ENCODE data around the gene COL6A2. TPM values are rescaled to one million over a fixed set of nuclear protein-coding genes. Genes with fewer than 3 reads are reported as not detected.

COL6A2 gene
- total RNA-seq, 1 experiment from 2014 or later, result 129 TPM

DNA sequence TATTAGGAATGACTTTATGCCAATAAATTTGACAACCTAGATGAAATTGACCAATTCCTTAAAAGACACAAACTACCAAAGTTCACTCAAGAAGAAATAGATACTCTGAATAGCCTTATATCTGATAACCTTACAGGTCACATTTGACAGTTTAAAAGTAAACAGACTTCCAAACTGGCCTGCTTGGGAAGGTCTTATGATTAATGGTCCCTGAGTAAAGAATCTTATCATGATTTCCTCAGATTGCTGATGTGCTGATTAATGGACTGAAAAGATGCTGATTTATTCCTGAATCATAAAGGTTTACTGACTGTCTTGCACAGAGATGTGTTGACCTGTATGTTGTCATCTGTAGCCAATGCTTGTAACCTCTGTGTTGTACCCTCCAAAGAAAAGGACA lies 67.2 kb downstream of the COL6A2 start:
- Mint-ChIP-seq H3K4me3 (no peak overlapping the region), H3K4me1 (no peaks in the 10 kb centered on the region), H3K27me3 (ENCODE audit: low read depth) (no peaks in the 10 kb centered on the region), H3K36me3 (ENCODE audit: insufficient read depth in 1 of 3, low read depth in 3 of 3) (peaks cover 28 to 39% (median 30%) of the 10 kb centered on the region in 3 experiments), H3K27ac (no peak overlapping the region), H3K9me3 (peaks cover 14 to 30% of the 10 kb centered on the region in 2 experiments)
- no peak for DNase-seq
- Histone ChIP-seq H3K23me2 (ENCODE audit: insufficient read length, low read depth, low read length, poor library complexity, severe bottlenecking) (no peaks in the 10 kb centered on the region), H3K27me3 (ENCODE audit: insufficient read depth, low read length) (no peaks in the 10 kb centered on the region), H2BK20ac (ENCODE audit: low read depth, low read length, poor library complexity, severe bottlenecking) (no peak overlapping the region), H3K9ac (ENCODE audit: extremely low read depth, insufficient read length, low read length) (no peak overlapping the region), H2AK5ac (ENCODE audit: insufficient read length, low read length) (no peak overlapping the region), H3K14ac (ENCODE audit: insufficient read depth, low read length) (no peak overlapping the region), H3T11ph (ENCODE audit: low read length) (no peak overlapping the region), H2BK5ac (ENCODE audit: insufficient read length, low read length) (no peak overlapping the region), H3K56ac (ENCODE audit: insufficient read length, low read depth, low read length) (no peak overlapping the region), H3K4ac (ENCODE audit: low read depth, low read length) (no peak overlapping the region), H2BK15ac (ENCODE audit: low read depth, low read length) (no peak overlapping the region), H4K91ac (ENCODE audit: insufficient read length, low read depth, low read length) (no peak overlapping the region), H3K79me1 (ENCODE audit: insufficient read depth, low read depth, low read length, poor library complexity, severe bottlenecking) (no peaks in the 10 kb centered on the region), H3K18ac (ENCODE audit: insufficient read length, low read depth, low read length) (no peak overlapping the region), H3K23ac (ENCODE audit: insufficient read length, low read depth, low read length) (no peak overlapping the region), H3K27ac (ENCODE audit: insufficient read length, low read depth, low read length) (no peak overlapping the region), H4K5ac (ENCODE audit: insufficient read length, low read depth, low read length) (no peak overlapping the region), H2BK12ac (ENCODE audit: insufficient read length, low read depth, low read length) (no peak overlapping the region), H3K4me2 (ENCODE audit: insufficient read depth, insufficient read length, low read length) (no peak overlapping the region), H3K9me3 (ENCODE audit: control insufficient read depth, low read depth, low read length) (no peaks in the 10 kb centered on the region), H3K4me1 (ENCODE audit: insufficient read depth, low read length) (no peaks in the 10 kb centered on the region), H4K20me1 (ENCODE audit: control insufficient read depth, insufficient read depth, insufficient read length) (no peaks in the 10 kb centered on the region), H3K79me2 (ENCODE audit: insufficient read depth, low read length) (no peaks in the 10 kb centered on the region), H2BK120ac (ENCODE audit: low read depth, low read length, poor library complexity, severe bottlenecking) (no peak overlapping the region), H4K8ac (replicated peaks; ENCODE audit: insufficient read length, low read depth, low read length) (no peak overlapping the region), H2AFZ (ENCODE audit: low read length) (no peak overlapping the region)
- TF ChIP-seq, protein P1, sequence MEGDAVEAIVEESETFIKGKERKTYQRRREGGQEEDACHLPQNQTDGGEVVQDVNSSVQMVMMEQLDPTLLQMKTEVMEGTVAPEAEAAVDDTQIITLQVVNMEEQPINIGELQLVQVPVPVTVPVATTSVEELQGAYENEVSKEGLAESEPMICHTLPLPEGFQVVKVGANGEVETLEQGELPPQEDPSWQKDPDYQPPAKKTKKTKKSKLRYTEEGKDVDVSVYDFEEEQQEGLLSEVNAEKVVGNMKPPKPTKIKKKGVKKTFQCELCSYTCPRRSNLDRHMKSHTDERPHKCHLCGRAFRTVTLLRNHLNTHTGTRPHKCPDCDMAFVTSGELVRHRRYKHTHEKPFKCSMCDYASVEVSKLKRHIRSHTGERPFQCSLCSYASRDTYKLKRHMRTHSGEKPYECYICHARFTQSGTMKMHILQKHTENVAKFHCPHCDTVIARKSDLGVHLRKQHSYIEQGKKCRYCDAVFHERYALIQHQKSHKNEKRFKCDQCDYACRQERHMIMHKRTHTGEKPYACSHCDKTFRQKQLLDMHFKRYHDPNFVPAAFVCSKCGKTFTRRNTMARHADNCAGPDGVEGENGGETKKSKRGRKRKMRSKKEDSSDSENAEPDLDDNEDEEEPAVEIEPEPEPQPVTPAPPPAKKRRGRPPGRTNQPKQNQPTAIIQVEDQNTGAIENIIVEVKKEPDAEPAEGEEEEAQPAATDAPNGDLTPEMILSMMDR (conservative IDR thresholded peaks at IDR 0.05), result no peak

Measured in H9 (cell line).